GM08714 (cell line): ENCODE results near the gene ZBED5.
A peak's percentile ranks its signal among the peaks of the same experiment; 100 is the strongest.
"Not testable (repeated sequence)": the region's sequence is repeated elsewhere in the genome, so short reads cannot be mapped to it uniquely, and the experiment has no call there.

Experiments used
- H3K4me3 ChIP-seq: fragments of 200-500 bp; sonication (Bioruptor generic); 2 replicates; pipeline ENCODE4 v1.5.1; 2014; ENCODE audit warnings: mild to moderate bottlenecking, low read length, inconsistent platforms
- ZNF274 ChIP-seq: IDR thresholded peaks from 2 replicates; pipeline ENCODE4 v1.6.1; 2012; ENCODE audit warnings: mild to moderate bottlenecking, low read depth, low read length

ZBED5 gene

GRCh38 chr11:10857709-10858438, at the start of gene ZBED5:
ZBED5 (minus strand) TSS chr11:10858053; CDS start chr11:10854945, 3,108 bp downstream.
- no peak for TF ChIP-seq ZNF274
- H3K4me3 ChIP-seq = peak within 1 kb of the TSS; percentile 100

GRCh38 chr11:10906521-10906920, 48.7 kb upstream of the ZBED5 start:
- H3K4me3 ChIP-seq = no peak overlapping the region
- TF ChIP-seq ZNF274 = no peak

- H3K4me3 ChIP-seq = no peak overlapping the region
Measured at GRCh38 chr11:10902301-10903063, 44.6 kb upstream of the ZBED5 start.

GRCh38 chr11:10900681-10901415, 43.0 kb upstream of the ZBED5 start:
- TF ChIP-seq ZNF274 = no peak
- no peak overlapping the region for H3K4me3 ChIP-seq

More at GRCh38 chr11:10902301-10903063, 44.6 kb upstream of the ZBED5 start:
- no peak for TF ChIP-seq ZNF274

GRCh38 chr11:10899121-10899830, 41.4 kb upstream of the ZBED5 start:
- no peak for TF ChIP-seq ZNF274
- no peak overlapping the region for H3K4me3 ChIP-seq

- H3K4me3 ChIP-seq = no peak overlapping the region
- TF ChIP-seq ZNF274 = no peak
Measured at GRCh38 chr11:10898763-10899025, 40.8 kb upstream of the ZBED5 start.

- no peak for TF ChIP-seq ZNF274
- H3K4me3 ChIP-seq = no peak overlapping the region
Measured at GRCh38 chr11:10898003-10898762, 40.3 kb upstream of the ZBED5 start.

GRCh38 chr11:10897150-10897549, 39.3 kb upstream of the ZBED5 start:
- no peak for TF ChIP-seq ZNF274

GRCh38 chr11:10896493-10896892, 38.6 kb upstream of the ZBED5 start:
- H3K4me3 ChIP-seq = no peak overlapping the region
- no peak for TF ChIP-seq ZNF274

More at GRCh38 chr11:10897150-10897549, 39.3 kb upstream of the ZBED5 start:
- no peak overlapping the region for H3K4me3 ChIP-seq

- TF ChIP-seq ZNF274 = no peak
- H3K4me3 ChIP-seq = no peak overlapping the region
Measured at GRCh38 chr11:10895285-10895684, 37.4 kb upstream of the ZBED5 start.

- no peak overlapping the region for H3K4me3 ChIP-seq
- no peak for TF ChIP-seq ZNF274
Measured at GRCh38 chr11:10894666-10895065, 36.8 kb upstream of the ZBED5 start.

GRCh38 chr11:10893714-10894151, 35.9 kb upstream of the ZBED5 start:
- no peak overlapping the region for H3K4me3 ChIP-seq
- no peak for TF ChIP-seq ZNF274

- no peak overlapping the region for H3K4me3 ChIP-seq
- no peak for TF ChIP-seq ZNF274
Measured at GRCh38 chr11:10892250-10892649, 34.4 kb upstream of the ZBED5 start.

- no peak for TF ChIP-seq ZNF274
- H3K4me3 ChIP-seq = no peak overlapping the region
Measured at GRCh38 chr11:10891151-10891720, 33.4 kb upstream of the ZBED5 start.

- H3K4me3 ChIP-seq = not testable (repeated sequence)
Measured at GRCh38 chr11:10890083-10890482, 32.2 kb upstream of the ZBED5 start.
